ENCODE results near the gene EXT2. TPM values are rescaled to one million over a fixed set of nuclear protein-coding genes. Genes with fewer than 3 reads are reported as not detected.

EXT2 gene
- total and polyA plus RNA-seq, 2 of the 13 experiments (the other 11 are each of a cell fraction or from before 2014, with no cell fraction given), result 61.5 to 68.7 TPM

DNA sequence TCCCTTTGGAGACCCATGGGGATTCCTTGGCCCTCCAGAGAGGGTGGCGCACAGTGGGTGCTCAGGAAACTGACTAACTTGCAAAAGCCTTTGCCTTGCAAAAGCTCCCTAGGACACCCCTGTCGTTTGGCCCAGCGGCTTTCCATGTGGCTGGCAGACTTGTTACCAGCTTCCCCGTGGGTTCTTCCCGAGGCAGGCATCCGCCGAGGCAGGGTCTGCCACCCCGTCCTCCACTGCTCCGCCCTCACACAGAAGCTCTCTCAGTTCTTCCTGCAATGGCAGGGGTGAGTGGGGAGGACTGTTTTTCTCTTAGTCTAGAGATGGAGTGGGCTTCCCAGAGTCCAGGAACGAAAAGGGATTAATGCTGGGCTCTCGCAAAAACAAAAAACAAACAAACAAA is 191.4 kb downstream of the EXT2 start:
- H3K79me2 ChIP-seq (ENCODE audit: insufficient read depth, low read length), result no peaks in the 10 kb centered on the region
- intact Hi-C loops (cut with micrococcal nuclease; ENCODE audit: unreplicated experiment), result loop anchor here (1.0 to 5.0 kb wide), 3 partner anchors 175 to 251 kb away; no protein-coding TSS in a partner anchor
- ATAC-seq (no peak), DNase-seq (ENCODE audit: low spot score) (no peak), FAIRE-seq (no peak)
- H3K9me3 ChIP-seq (ENCODE audit: low read length), result 0 out of 2 replicates have a peak, but pooled peaks cover 4% of the 10 kb centered on the region
- in situ Hi-C loops (cut with HindIII; ENCODE audit: extremely low pct_ligation_motif_present, low pct_unique_long_range_greater_than_20kb), result loop anchor here (25.0 kb wide), 1 partner anchor 250 kb away; no protein-coding TSS in a partner anchor
- H3K27me3 ChIP-seq (ENCODE audit: control insufficient read depth in 1 of 2, insufficient read depth in 2 of 2, low read length in 2 of 2), result peaks cover 0 to 2% of the 10 kb centered on the region in 2 experiments; a peak in 2 of 5 replicates
- ChIA-PET CTCF (ENCODE audit: low intra/inter-chr PET ratio, low total read pairs) (interaction anchor here (1.0 to 1.7 kb wide), 5 partner anchors 40 to 252 kb away, joined by 3 to 11 read pairs (median 3); no protein-coding TSS in a partner anchor), POLR2A (no interaction called here)
- no peak for TF ChIP-seq GATAD1 (CRISPR knock-in tag; IDR thresholded peaks at IDR 0.05)
- no peak for TF ChIP-seq ZNF616 (CRISPR knock-in tag; IDR thresholded peaks at IDR 0.05; ENCODE audit: low read depth)
- no peak overlapping the region for H3K27ac ChIP-seq (ENCODE audit: extremely low read length, insufficient read depth, low read length)
- H3K4me3 ChIP-seq (replicated peaks in 1 of 3; ENCODE audit: insufficient read depth in 1 of 3, low read depth in 2 of 3, low read length in 3 of 3), result no peak overlapping the region
- no TSS peak for BruUV-seq (replicated peaks)
- 41% methylated on average over 11 of the region's 11 CpGs for WGBS (ENCODE audit: low lambda C conversion rate)
- no peak overlapping the region for H2AFZ ChIP-seq (ENCODE audit: low read length)
- H3K4me1 ChIP-seq (ENCODE audit: insufficient read depth, low read length), result peaks cover 7% of the 10 kb centered on the region; the same call in 1 of the 2 replicates
- H4K20me1 ChIP-seq (ENCODE audit: insufficient read depth, low read length), result no peaks in the 10 kb centered on the region
- no peaks in the 10 kb centered on the region for H3K36me3 ChIP-seq (replicated peaks in 1 of 2; ENCODE audit: control insufficient read depth in 1 of 2, insufficient read depth in 2 of 2, low read length in 2 of 2)
- no peak overlapping the region for H3K4me2 ChIP-seq (ENCODE audit: low read depth, low read length)
- H3K9ac ChIP-seq (ENCODE audit: insufficient read depth, low read depth, low read length), result no peak overlapping the region

DNA sequence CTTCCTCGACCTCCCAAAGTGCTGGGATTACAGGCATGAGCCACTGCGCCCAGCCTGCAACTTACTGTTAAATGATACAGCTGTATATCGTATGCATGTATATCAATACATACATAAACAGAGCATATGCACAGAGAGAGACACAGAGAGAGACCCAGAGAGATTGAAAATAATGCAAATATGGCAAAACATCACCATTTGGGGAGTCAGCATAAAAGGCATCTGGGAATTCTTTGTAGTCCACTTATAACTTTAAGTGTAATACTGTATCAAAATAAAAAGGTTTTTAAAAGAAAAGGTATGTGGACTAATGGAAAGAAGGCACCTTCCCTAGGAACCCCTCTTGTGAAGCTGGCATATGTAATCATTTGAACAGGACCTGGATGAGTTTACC is 192.7 kb downstream of the EXT2 start:
- in situ Hi-C loops (cut with HindIII; ENCODE audit: extremely low pct_ligation_motif_present, low pct_unique_long_range_greater_than_20kb), result loop anchor here (25.0 kb wide), 1 partner anchor 249 kb away; no protein-coding TSS in a partner anchor

More for the DNA sequence above, 192.7 kb downstream of the EXT2 start:
- ATAC-seq, result no peak
- no peaks in the 10 kb centered on the region for H4K20me1 ChIP-seq (ENCODE audit: insufficient read depth, low read length)
- H3K4me2 ChIP-seq (ENCODE audit: low read depth, low read length), result no peak overlapping the region
- H3K36me3 ChIP-seq (replicated peaks in 1 of 2; ENCODE audit: control insufficient read depth in 1 of 2, insufficient read depth in 2 of 2, low read length in 2 of 2), result no peaks in the 10 kb centered on the region
- no peak for FAIRE-seq
- H3K27ac ChIP-seq (ENCODE audit: extremely low read length, insufficient read depth, low read length), result no peak overlapping the region
- H2AFZ ChIP-seq (ENCODE audit: low read length), result no peak overlapping the region
- peak; percentile 52 to 67; a peak in 3 of 4 replicates for TF ChIP-seq MAFK (conservative IDR thresholded peaks at IDR 0.05 in 1 of 2, IDR thresholded peaks at IDR 0.05 in 1 of 2; ENCODE audit: low read length in 2 of 2)
- peak; percentile 75 for TF ChIP-seq MAFF (IDR thresholded peaks at IDR 0.05; ENCODE audit: low read depth, low read length)
- TF ChIP-seq, protein P1, sequence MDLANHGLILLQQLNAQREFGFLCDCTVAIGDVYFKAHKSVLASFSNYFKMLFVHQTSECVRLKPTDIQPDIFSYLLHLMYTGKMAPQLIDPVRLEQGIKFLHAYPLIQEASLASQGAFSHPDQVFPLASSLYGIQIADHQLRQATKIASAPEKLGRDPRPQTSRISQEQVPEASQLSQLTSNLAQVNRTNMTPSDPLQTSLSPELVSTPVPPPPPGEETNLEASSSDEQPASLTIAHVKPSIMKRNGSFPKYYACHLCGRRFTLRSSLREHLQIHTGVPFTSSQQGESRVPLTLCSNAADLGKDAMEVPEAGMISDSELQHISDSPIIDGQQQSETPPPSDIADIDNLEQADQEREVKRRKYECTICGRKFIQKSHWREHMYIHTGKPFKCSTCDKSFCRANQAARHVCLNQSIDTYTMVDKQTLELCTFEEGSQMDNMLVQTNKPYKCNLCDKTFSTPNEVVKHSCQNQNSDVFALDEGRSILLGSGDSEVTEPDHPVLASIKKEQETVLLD (CRISPR knock-in tag; IDR thresholded peaks at IDR 0.05; ENCODE audit: low read depth), result no peak
- ChIA-PET POLR2A (no interaction called here), CTCF (ENCODE audit: low intra/inter-chr PET ratio, low total read pairs) (no interaction called here)
- intact Hi-C loops (cut with micrococcal nuclease; ENCODE audit: unreplicated experiment), result loop anchor here (5.0 kb wide), 1 partner anchor 174 kb away; no protein-coding TSS in a partner anchor
- no peaks in the 10 kb centered on the region for H3K9me3 ChIP-seq (ENCODE audit: low read length)
- peaks cover 0 to 2% of the 10 kb centered on the region in 2 experiments; a peak in 1 of 5 replicates for H3K27me3 ChIP-seq (ENCODE audit: control insufficient read depth in 1 of 2, insufficient read depth in 2 of 2, low read length in 2 of 2)
- 36% methylated on average over 3 of the region's 3 CpGs for WGBS (ENCODE audit: low lambda C conversion rate)
- DNase-seq (ENCODE audit: low spot score), result no peak
- no TSS peak for BruUV-seq (replicated peaks)
- no peaks in the 10 kb centered on the region for H3K79me2 ChIP-seq (ENCODE audit: insufficient read depth, low read length)
- H3K9ac ChIP-seq (ENCODE audit: insufficient read depth, low read depth, low read length), result no peak overlapping the region
- no peak overlapping the region for H3K4me3 ChIP-seq (replicated peaks in 1 of 3; ENCODE audit: insufficient read depth in 1 of 3, low read depth in 2 of 3, low read length in 3 of 3)
- no peaks in the 10 kb centered on the region for H3K4me1 ChIP-seq (ENCODE audit: insufficient read depth, low read length)
